Right kidney (tissue), 9 donors: ENCODE results near the gene CDC14A.
"Not testable (repeated sequence)": the region's sequence is repeated elsewhere in the genome, so short reads cannot be mapped to it uniquely, and the experiment has no call there.

ENCODE experiments used
- DNase-seq: peaks from one replicate; pipeline ENCODE4 v3.0.0-alpha.2; 2016
- long read RNA-seq, 8 donors: transcript quantifications; one replicate each; lab custom pipeline, GENCODE V29; 2026

CDC14A gene
- long read RNA-seq, donor 1, full-length matches to known transcripts = 4 of 4 reads
- long read RNA-seq, donor 1, partial matches to known transcripts = 0 of 4 reads
- long read RNA-seq, donor 1, other reads (novel, unspliced or antisense) = 0 of 4 reads
- long read RNA-seq, donor 2, partial matches to known transcripts = 0 of 1 reads
- long read RNA-seq, donor 2, other reads (novel, unspliced or antisense) = 0 of 1 reads
- long read RNA-seq, donor 3, partial matches to known transcripts = 0 of 1 reads
- long read RNA-seq, donor 3, other reads (novel, unspliced or antisense) = 0 of 1 reads
- long read RNA-seq, donor 4, full-length matches to known transcripts = 2 of 2 reads
- long read RNA-seq, donor 4, partial matches to known transcripts = 0 of 2 reads
- long read RNA-seq, donor 4, other reads (novel, unspliced or antisense) = 0 of 2 reads
- long read RNA-seq, donor 5, full-length matches to known transcripts = 2 of 2 reads
- long read RNA-seq, donor 5, partial matches to known transcripts = 0 of 2 reads
- long read RNA-seq, donor 5, other reads (novel, unspliced or antisense) = 0 of 2 reads
- long read RNA-seq, donor 6, transcript CDC14A-202 (15 exons, 2,446 nt) = major isoform, 6 of 6 reads
- long read RNA-seq, donor 6, partial matches to known transcripts = 0 of 6 reads
- long read RNA-seq, donor 6, other reads (novel, unspliced or antisense) = 0 of 6 reads
- long read RNA-seq, donor 7, full-length matches to known transcripts = 13 of 13 reads
- long read RNA-seq, donor 7, partial matches to known transcripts = 0 of 13 reads
- long read RNA-seq, donor 7, other reads (novel, unspliced or antisense) = 0 of 13 reads
- long read RNA-seq, donor 8, partial matches to known transcripts = 0 of 3 reads
- long read RNA-seq, donor 8, other reads (novel, unspliced or antisense) = 0 of 3 reads

GRCh38 chr1:100352267-100353070, at the start of gene CDC14A:
CDC14A (plus strand) TSS chr1:100352506; CDS start chr1:100352955, 449 bp downstream.
- peak; percentile 97 for DNase-seq

GRCh38 chr1:100302739-100303138, 49.6 kb upstream of the CDC14A start:
- DNase-seq = no peak

- no peak for DNase-seq
Observed at GRCh38 chr1:100304227-100304626, 48.1 kb upstream of the CDC14A start.

- DNase-seq = no peak
Observed at GRCh38 chr1:100304921-100305320, 47.4 kb upstream of the CDC14A start.

- no peak for DNase-seq
Observed at GRCh38 chr1:100305954-100306353, 46.4 kb upstream of the CDC14A start.

- DNase-seq = no peak
Observed at GRCh38 chr1:100306735-100307313, 45.5 kb upstream of the CDC14A start.

GRCh38 chr1:100308777-100309176, 43.5 kb upstream of the CDC14A start:
- DNase-seq = no peak

GRCh38 chr1:100309863-100310262, 42.4 kb upstream of the CDC14A start:
- no peak for DNase-seq

- no peak for DNase-seq
Observed at GRCh38 chr1:100313382-100313781, 38.9 kb upstream of the CDC14A start.

GRCh38 chr1:100316622-100317021, 35.7 kb upstream of the CDC14A start:
- DNase-seq = no peak

GRCh38 chr1:100320311-100321099, 31.8 kb upstream of the CDC14A start:
- DNase-seq = no peak

GRCh38 chr1:100321100-100321493, 31.2 kb upstream of the CDC14A start:
- DNase-seq = no peak

GRCh38 chr1:100321506-100321905, 30.8 kb upstream of the CDC14A start:
- no peak for DNase-seq

GRCh38 chr1:100322436-100323211, 29.7 kb upstream of the CDC14A start:
- DNase-seq = no peak

- no peak for DNase-seq
Observed at GRCh38 chr1:100323419-100324106, 28.7 kb upstream of the CDC14A start.

- peak; percentile 25 for DNase-seq
Observed at GRCh38 chr1:100325415-100326324, 26.6 kb upstream of the CDC14A start.

- DNase-seq = not testable (repeated sequence)
Observed at GRCh38 chr1:100326325-100326670, 26.0 kb upstream of the CDC14A start.

- DNase-seq = no peak
Observed at GRCh38 chr1:100328133-100328532, 24.2 kb upstream of the CDC14A start.

GRCh38 chr1:100331146-100331545, 21.2 kb upstream of the CDC14A start:
- DNase-seq = not testable (repeated sequence)
